WTC11 (cell line): ENCODE results near the gene RASGEF1C.

Source experiments
- NR2C2 ChIP-seq: sonication (generic); formaldehyde crosslinking; IDR thresholded peaks from 2 replicates; pipeline ENCODE4 v1.8.0; 2022; ENCODE audit warnings: mild to moderate bottlenecking, missing genetic modification reagents
- TF ChIP-seq, protein P1 (sequence below): fragments of 200-600 bp; IDR thresholded peaks from 2 replicates; pipeline ENCODE4 v1.8.0; 2022; ENCODE audit warnings: antibody characterized with exemption
- TF ChIP-seq, protein P2 (sequence below): sonication (generic); formaldehyde crosslinking; IDR thresholded peaks from 2 replicates; pipeline ENCODE4 v1.8.0; 2022; ENCODE audit warnings: mild to moderate bottlenecking, missing genetic modification reagents

DNA sequence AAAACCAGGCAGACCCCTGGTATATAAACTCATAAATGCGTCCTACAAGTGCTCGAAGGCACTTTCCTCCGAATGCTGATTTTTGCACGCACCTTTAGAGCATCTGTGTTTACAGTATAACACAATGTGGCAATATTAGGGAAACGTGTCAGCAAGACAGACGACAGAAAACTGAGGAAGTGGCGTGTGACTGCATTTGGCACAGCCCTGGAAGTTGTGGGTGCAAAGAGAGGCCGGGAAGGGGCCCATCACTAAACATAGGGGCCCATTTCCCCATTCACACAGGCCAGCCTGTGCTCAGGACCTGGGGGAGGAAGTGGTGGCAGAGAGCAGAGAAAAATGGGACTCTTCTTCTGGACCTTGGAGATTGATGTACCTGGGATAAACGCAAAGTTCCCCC, 48.2 kb downstream of the RASGEF1C start:
- TF ChIP-seq, protein P1, sequence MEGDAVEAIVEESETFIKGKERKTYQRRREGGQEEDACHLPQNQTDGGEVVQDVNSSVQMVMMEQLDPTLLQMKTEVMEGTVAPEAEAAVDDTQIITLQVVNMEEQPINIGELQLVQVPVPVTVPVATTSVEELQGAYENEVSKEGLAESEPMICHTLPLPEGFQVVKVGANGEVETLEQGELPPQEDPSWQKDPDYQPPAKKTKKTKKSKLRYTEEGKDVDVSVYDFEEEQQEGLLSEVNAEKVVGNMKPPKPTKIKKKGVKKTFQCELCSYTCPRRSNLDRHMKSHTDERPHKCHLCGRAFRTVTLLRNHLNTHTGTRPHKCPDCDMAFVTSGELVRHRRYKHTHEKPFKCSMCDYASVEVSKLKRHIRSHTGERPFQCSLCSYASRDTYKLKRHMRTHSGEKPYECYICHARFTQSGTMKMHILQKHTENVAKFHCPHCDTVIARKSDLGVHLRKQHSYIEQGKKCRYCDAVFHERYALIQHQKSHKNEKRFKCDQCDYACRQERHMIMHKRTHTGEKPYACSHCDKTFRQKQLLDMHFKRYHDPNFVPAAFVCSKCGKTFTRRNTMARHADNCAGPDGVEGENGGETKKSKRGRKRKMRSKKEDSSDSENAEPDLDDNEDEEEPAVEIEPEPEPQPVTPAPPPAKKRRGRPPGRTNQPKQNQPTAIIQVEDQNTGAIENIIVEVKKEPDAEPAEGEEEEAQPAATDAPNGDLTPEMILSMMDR = no peak
- TF ChIP-seq, protein P2, sequence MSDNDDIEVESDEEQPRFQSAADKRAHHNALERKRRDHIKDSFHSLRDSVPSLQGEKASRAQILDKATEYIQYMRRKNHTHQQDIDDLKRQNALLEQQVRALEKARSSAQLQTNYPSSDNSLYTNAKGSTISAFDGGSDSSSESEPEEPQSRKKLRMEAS (CRISPR knock-in tag) = no peak
- TF ChIP-seq NR2C2 = no peak
